ENCODE measurements around the gene SPR.
A peak's percentile ranks its signal among the peaks of the same experiment; 100 is the strongest.

The SPR gene

GRCh38 chr2:72887032-72887739, at the start of gene SPR:
SPR (plus strand) TSS chr2:72887408; CDS start chr2:72887433, 25 bp downstream.
- Histone ChIP-seq H3K9ac (no peak within 1 kb of the TSS), H3K27ac (peak within 1 kb of the TSS; percentile 77), H3K4me3 (ENCODE audit: low read depth, low read length) (peak within 1 kb of the TSS; percentile 58), H3K4me2 (ENCODE audit: low read length) (peak within 1 kb of the TSS; percentile 77), H2AFZ (peak within 1 kb of the TSS; percentile 97), H3K36me3 (ENCODE audit: control insufficient read depth, insufficient read depth, low read length) (no peaks in the 10 kb centered on the region), H3K79me2 (peaks cover 7% of the 10 kb centered on the region), H3K27me3 (ENCODE audit: control insufficient read depth, insufficient read depth, low read length) (no peaks in the 10 kb centered on the region), H3K4me1 (peaks cover 15% of the 10 kb centered on the region), H3K9me3 (ENCODE audit: control insufficient read depth, low read length) (no peaks in the 10 kb centered on the region)
- no peak for TF ChIP-seq CTCF (IDR thresholded peaks at IDR 0.05)

DNA sequence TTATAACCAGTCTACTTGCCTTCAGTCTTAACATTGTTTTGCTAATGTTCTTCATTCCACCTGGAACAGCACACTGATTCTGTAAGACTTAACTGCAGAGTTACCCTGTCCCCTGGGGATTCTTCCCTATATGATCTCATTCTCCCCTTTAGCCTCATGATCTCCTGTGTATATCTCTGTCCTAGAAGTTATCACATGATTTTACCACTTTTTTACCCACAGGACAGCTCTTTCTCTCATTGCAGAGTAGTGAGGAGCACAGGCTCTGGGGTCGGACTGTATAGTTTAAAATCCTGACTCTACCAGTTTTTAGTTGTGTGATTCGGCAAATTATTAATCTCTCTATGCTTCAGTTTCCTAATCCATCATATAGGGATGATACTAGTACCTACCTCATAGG, 47.1 kb upstream of the SPR start:
- Histone ChIP-seq H3K4me2 (ENCODE audit: low read length) (no peak overlapping the region), H3K36me3 (ENCODE audit: control insufficient read depth, insufficient read depth, low read length) (no peaks in the 10 kb centered on the region), H3K4me3 (ENCODE audit: low read depth, low read length) (no peak overlapping the region), H2AFZ (no peak overlapping the region), H3K9ac (no peak overlapping the region), H3K27me3 (ENCODE audit: control insufficient read depth, insufficient read depth, low read length) (no peaks in the 10 kb centered on the region), H3K27ac (no peak overlapping the region), H3K4me1 (no peaks in the 10 kb centered on the region), H3K9me3 (ENCODE audit: control insufficient read depth, low read length) (no peaks in the 10 kb centered on the region), H3K79me2 (no peaks in the 10 kb centered on the region)
- TF ChIP-seq CTCF (IDR thresholded peaks at IDR 0.05) = no peak

GRCh38 chr2:72841462-72842125, 45.6 kb upstream of the SPR start:
- TF ChIP-seq CTCF (IDR thresholded peaks at IDR 0.05) = no peak
- no peak overlapping the region for H3K9ac ChIP-seq
- no peaks in the 10 kb centered on the region for H3K9me3 ChIP-seq (ENCODE audit: control insufficient read depth, low read length)
- H3K4me1 ChIP-seq = no peaks in the 10 kb centered on the region
- H3K4me3 ChIP-seq (ENCODE audit: low read depth, low read length) = no peak overlapping the region
- no peaks in the 10 kb centered on the region for H3K36me3 ChIP-seq (ENCODE audit: control insufficient read depth, insufficient read depth, low read length)
- no peak overlapping the region for H2AFZ ChIP-seq
- H3K4me2 ChIP-seq (ENCODE audit: low read length) = no peak overlapping the region
- no peak overlapping the region for H3K27ac ChIP-seq
- no peaks in the 10 kb centered on the region for H3K27me3 ChIP-seq (ENCODE audit: control insufficient read depth, insufficient read depth, low read length)
- H3K79me2 ChIP-seq = no peaks in the 10 kb centered on the region

DNA sequence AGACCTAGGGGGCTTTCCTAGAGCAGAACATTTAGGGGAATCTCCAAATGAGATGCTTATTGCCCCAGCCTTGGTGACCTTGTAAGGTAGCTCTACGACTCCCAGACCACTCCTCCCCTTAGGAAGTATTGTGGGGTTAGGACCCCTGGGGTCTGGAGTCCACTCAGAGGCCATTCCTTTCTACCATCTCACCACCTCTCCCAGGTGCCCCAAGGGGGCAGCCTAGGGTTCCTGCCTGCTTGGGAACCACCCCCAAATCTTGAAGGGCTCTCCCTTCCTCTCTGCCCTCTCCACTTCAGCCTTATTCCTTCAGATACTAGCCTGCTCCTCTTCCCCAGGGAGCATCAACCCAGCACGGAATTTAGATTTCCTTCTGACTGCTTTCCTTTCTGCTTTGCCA, 43.9 kb upstream of the SPR start:
- H3K4me1 ChIP-seq = no peaks in the 10 kb centered on the region
- H3K36me3 ChIP-seq (ENCODE audit: control insufficient read depth, insufficient read depth, low read length) = no peaks in the 10 kb centered on the region
- no peak overlapping the region for H2AFZ ChIP-seq
- H3K9ac ChIP-seq = no peak overlapping the region
- no peaks in the 10 kb centered on the region for H3K27me3 ChIP-seq (ENCODE audit: control insufficient read depth, insufficient read depth, low read length)
- no peak overlapping the region for H3K27ac ChIP-seq
- H3K79me2 ChIP-seq = no peaks in the 10 kb centered on the region
- no peak overlapping the region for H3K4me3 ChIP-seq (ENCODE audit: low read depth, low read length)
- no peak for TF ChIP-seq CTCF (IDR thresholded peaks at IDR 0.05)
- H3K9me3 ChIP-seq (ENCODE audit: control insufficient read depth, low read length) = no peaks in the 10 kb centered on the region
- H3K4me2 ChIP-seq (ENCODE audit: low read length) = no peak overlapping the region
